ENCODE measurements around the gene EXOSC5. TPM values are rescaled to one million over a fixed set of nuclear protein-coding genes. Genes with fewer than 3 reads are reported as not detected.

Gene EXOSC5
- total and polyA plus RNA-seq, 10 of the 15 experiments (the other 5 are each of a cell fraction or from before 2014, with no cell fraction given), result 15.8 to 123 (median 52.7) TPM

- FAIRE-seq, result no peak
- no TSS peak for BruUV-seq (replicated peaks)
- POLR2A ChIA-PET, result no interaction called here
These were observed 37.3 kb upstream of the EXOSC5 start for GRCh38 chr19:41434450-41434849.

More at GRCh38 chr19:41434450-41434849, 37.3 kb upstream of the EXOSC5 start:
- Histone ChIP-seq H2AFZ (ENCODE audit: control insufficient read depth, low read depth, low read length) (no peak overlapping the region), H3K9ac (ENCODE audit: control insufficient read depth, insufficient read depth, low read length) (no peak overlapping the region), H3K27ac (ENCODE audit: control insufficient read depth, insufficient read depth) (no peak overlapping the region), H3K79me2 (ENCODE audit: control insufficient read depth, insufficient read depth, low read length) (peaks cover 2% of the 10 kb centered on the region), H4K20me1 (ENCODE audit: control insufficient read depth, insufficient read depth) (no peaks in the 10 kb centered on the region), H3K36me3 (ENCODE audit: control insufficient read depth in 2 of 2, insufficient read depth in 2 of 2, low read length in 1 of 2) (peaks cover 9 to 10% of the 10 kb centered on the region in 2 experiments; a peak in 3 of 4 replicates), H3K27me3 (replicated peaks in 1 of 2; ENCODE audit: control insufficient read depth in 2 of 2, insufficient read depth in 2 of 2, low read length in 1 of 2) (no peaks in the 10 kb centered on the region), H3K9me3 (replicated peaks; ENCODE audit: control insufficient read depth, insufficient read depth, low read length) (no peaks in the 10 kb centered on the region), H3K4me2 (ENCODE audit: control insufficient read depth, insufficient read depth) (no peak overlapping the region), H3K4me1 (ENCODE audit: control insufficient read depth, insufficient read depth, low read length) (no peaks in the 10 kb centered on the region), H3K4me3 (no peak overlapping the region)
- SMC1A ChIA-PET (ENCODE audit: uncharacterized antibody, unreplicated experiment), result no interaction called here
- intact Hi-C loops (cut with micrococcal nuclease; ENCODE audit: unreplicated experiment) (no loop called here), in situ Hi-C loops (cut with MboI) (no loop called here)
- no peak for DNase-seq (ENCODE audit: low read depth, low spot score)
- TF ChIP-seq ZBTB4 (CRISPR knock-in tag; IDR thresholded peaks at IDR 0.05), result no peak
- no peak for TF ChIP-seq RB1 (IDR thresholded peaks at IDR 0.05; ENCODE audit: borderline replicate concordance)
- TF ChIP-seq CBFB (IDR thresholded peaks at IDR 0.05; ENCODE audit: low read depth), result no peak
- TF ChIP-seq FOXK2 (IDR thresholded peaks at IDR 0.05), result no peak
- TF ChIP-seq TBL1XR1 (IDR thresholded peaks at IDR 0.05; ENCODE audit: low read depth, low read length), result no peak
- no peak for TF ChIP-seq RAD51 (IDR thresholded peaks at IDR 0.05)
- TF ChIP-seq, protein P1, sequence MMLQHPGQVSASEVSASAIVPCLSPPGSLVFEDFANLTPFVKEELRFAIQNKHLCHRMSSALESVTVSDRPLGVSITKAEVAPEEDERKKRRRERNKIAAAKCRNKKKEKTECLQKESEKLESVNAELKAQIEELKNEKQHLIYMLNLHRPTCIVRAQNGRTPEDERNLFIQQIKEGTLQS (IDR thresholded peaks at IDR 0.05; ENCODE audit: borderline replicate concordance, extremely low read depth, low read depth, low read length), result no peak
- no peak for TF ChIP-seq MTA3 (IDR thresholded peaks at IDR 0.05; ENCODE audit: borderline replicate concordance, low read length)
- WGBS (ENCODE audit: insufficient coverage, insufficient replicate concordance, low lambda C conversion rate, missing lambda C conversion rate), result 81% methylated on average over 5 of the region's 5 CpGs
- CTCF ChIA-PET, result interaction anchor here (0.6 kb wide), 1 partner anchor 129 kb away, joined by 3 read pairs; no protein-coding TSS in a partner anchor
- RAD21 ChIA-PET (ENCODE audit: unreplicated experiment), result interaction anchor here (0.7 kb wide), 1 partner anchor 14 kb away, joined by 3 read pairs; no protein-coding TSS in a partner anchor
- no peak for ATAC-seq

Measured in GM12878 (cell line).